HS-27A (cell line): ENCODE data around the gene PLLP.

Source experiments
- DNase-seq: peaks from one replicate; pipeline ENCODE4 v3.0.0-alpha.2; 2012; ENCODE audit warnings: low read depth, missing footprints

Gene PLLP

DNA sequence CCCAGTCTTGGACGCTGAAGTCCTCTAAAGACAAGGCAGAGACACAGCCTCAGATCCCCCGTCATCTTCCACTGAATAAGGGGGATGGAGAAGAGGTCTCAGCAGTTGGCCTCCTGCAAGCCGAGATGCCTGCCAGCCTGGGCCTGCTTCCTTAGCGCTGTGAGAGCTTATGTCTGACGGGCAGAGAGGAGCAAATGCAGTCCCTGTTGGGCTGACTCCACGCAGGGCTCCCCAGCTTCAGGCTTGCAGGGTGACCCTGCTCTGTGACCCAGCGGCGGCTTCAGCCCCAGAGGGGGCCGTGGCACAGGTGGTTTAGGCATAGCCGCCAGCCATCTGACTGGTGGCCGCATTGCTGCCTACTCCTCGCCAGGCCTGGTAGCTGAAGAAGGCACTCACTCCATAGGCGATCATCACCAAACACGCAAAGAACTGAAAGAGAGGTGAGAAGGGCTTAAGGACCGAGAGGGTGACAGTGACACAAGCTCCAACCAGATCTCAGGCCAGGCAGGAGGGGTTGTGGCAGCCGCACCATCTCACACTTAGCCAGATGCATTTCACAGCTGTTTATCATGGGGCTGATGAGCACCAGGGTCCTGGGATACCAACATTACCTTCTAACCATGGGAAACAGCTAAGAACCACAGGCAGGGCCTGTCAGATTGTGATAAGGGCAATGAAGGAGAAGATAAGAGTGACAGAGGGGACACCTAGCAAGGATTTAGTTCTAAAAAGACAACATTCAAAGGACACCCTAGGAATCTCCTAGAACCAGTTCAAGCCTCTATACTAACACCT lies 27.7 kb downstream of the PLLP start:
- DNase-seq = no peak

DNA sequence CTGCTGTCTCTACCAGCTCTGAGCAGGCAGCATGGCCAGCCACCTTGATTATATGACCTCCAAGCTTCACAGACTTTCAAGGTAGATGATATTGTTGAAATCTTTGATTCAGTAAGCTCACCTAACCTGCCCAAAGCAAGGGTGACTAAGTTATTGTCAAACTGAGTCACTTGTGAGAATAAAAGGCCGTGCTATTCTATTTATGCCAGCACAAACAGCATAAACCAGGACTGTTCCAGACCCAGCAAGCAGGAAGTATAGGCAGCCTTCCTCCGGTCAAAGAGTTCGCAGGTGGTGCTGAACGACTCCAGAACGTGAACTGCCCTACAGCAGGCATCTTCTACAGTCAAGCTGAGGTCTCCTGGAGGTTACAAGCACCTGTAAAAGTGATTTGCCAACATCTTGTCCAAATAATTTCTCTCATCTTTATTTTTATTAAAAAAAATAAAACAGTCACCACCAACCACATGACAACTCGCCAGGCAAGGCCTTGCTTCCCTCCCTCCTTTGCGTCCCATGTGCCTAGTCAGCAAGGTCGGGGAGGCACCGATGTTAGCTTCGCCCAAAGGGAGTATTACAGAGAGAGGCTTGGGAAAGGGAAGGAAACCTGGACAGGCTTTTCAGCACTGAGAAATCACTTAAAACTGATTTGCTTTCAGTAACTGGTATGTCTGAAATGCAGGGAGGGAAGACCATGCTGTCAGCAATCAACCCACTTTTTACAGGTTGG lies 28.6 kb downstream of the PLLP start:
- DNase-seq = no peak

DNA sequence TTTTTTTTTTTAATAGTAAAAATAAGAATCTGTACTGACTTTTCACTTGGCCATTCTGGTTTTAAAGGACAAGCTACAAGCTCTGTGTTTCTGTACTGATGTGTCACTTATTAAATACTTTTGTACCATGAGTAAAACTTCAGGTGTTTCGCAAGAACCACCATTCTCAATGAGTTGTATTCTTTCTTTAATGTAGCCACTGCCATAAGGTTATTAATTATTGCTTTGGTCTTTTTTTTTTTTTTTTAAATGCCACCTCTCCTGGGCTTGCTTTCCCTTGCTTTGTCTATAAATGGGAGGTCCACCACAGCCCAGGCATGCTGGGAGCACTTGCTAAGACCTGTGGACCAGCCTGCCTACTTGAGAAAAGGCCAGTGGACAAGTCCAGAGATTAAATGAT lies 31.0 kb downstream of the PLLP start:
- no peak for DNase-seq

DNA sequence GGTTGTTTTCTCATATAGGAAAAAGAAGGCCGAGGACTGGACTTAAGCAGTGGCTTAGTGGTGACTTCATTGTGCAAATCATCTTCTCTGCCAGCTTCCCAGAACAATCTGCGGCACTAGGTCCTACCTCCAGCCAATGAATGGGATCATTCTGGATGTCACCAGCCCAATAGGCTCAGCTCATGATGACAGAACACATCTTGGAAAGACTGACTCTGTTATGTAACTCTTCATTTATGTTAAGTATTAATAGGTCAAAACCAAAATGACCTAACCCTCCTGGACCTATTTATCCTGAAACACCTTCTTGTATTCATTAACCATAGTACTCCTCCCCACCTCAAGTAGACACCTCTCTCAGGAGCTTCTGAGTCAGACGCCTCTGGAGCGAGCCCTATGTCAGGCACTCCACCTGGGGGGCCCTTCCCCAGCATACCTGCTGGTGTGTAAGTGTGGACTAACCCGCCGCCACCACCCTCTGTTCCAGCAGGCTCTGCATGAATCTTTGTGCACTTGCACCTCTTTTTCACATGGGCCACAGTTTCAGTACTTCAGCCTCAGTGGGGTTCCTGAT lies 32.2 kb downstream of the PLLP start:
- no peak for DNase-seq

DNA sequence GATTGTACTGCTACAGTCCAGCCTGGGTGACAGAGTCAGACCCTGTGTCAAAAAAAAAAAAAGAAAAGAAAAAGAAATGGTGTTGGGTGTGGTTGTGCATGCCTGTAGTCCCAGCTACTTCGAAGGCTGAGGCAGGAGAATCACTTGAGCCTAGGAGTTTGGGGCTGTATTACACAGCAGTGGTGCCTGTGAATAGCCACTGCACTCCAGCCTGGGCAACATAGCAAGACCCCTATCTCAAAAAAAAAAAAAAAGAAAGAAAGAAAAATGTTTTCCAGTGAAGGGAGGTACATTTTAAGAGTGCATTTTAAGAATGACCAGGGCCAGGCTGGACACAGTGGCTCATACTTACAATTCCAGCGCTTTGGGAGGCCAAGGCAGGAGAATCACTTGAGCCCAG lies 33.1 kb downstream of the PLLP start:
- no peak for DNase-seq

DNA sequence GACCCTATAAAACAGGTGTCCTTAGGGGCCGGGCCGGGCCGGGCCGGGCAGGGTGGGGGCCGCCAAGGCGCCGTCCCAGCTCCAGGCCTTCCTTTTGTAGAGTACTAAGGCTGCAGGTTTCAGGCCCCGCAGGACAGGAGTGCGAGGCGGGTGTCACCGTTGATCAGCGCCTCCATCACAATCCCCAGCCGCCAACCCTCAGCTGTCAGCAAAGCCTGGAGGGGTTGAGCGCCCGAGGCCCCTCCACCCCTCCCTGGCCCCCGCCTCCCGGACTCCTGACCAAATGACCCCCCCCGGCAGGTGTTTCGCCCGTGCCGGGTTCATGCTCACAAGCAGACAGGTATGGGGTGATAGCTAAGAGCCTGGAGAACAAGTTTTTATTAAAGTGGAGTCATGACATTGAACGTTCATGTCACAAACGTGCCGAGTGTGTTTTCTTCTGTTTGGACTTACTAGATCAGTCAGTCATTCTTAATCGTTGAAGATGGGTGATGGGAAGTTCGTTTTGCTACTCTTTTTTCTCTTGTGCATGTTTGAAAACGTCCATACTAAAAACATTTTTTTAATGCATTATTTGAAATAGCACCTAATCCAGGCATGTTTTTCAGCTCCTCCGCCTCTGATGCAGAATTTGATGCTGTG lies 38.9 kb downstream of the PLLP start:
- no peak for DNase-seq

DNA sequence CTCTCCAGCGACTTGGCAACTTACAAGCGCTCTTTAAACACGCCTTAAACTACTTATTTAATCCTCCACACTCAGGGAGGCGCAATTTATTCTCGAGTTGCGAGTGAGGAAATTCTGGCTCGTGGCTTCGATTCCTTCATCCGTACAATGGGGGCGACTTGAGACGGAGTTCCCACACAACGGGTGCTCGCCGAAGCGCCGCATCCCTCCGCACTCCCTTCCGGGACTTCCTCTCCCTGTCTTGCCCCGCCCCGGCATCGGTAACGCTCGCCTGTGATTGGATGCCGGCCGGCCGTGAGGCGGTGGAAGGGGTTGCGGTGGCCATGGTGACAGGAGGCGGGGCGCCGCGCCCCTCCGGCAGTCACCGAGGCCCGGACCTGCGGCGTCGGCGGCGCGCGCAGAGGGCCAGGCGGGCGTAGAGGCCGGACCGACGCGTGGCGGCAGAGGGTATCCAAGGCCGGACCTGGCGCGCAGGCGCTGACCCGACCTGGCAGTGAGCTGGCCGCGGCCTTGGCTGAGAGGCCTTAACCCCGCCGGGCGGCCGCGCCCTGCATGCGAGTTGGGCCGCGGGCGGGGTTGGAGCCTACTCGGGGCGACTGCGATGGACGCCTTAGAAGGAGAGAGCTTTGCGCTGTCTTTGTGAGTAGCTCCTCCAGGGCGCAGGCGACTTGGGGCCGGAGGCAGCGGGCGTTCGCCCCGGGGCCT lies 39.6 kb downstream of the PLLP start, which contains the start of gene ARL2BP:
Gene ARL2BP (plus strand): TSS at position 493 of the 705 bp plus-strand sequence. CDS start 109 bp downstream, at position 602.
- DNase-seq = peak; percentile 89

DNA sequence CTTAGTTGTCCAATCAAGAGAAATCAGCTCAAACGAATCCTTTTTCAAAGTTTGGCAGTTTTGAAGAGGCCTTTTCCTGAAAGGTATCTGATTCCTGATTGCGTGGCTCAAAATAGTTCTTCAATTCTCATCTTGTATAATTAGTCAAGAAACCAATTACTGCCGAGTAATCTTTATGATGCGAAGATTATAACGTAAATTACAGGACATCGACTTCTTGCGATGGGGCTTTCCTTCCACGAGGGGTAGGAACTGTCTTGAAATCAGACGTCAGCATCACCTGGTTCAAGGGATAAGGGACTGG lies 40.1 kb downstream of the PLLP start:
- DNase-seq = no peak

DNA sequence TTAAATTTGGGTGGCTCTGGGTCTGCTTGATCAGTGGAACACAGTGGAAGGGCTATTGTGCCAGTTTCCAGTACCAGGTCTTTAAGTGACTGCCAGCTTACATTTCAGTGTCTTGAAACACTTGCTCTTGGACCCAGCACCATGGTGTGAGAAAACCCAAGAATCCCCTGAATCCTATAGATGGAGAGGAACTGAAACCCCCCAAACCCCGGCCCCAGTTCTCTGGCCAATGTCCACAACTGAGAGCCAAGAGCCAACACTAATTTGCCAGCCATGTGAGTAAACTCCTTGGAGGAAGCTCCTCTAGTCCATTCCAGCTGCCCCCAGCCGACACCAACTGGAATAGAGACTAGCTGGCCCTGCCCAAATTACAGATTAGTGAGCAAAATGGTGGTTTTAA lies 41.8 kb downstream of the PLLP start:
- no peak for DNase-seq

DNA sequence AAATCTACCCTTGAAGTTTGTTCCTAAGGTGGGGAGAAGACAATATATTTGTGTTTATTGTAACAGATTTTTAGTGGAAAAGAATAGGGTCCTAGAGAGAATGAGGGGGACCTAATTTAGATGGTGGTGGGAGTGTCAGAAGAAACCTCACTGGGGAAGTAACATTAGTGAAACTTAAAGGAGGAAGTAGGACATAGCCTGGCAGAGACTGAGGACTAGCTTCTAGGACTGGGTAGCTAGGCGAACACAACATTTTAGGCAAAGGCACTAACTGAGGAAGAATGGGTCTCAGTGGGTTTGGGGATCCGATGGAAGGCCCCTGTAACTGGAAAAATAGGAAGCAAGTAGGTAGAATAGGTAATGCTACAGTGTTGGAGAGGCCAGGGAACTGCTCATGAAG lies 43.6 kb downstream of the PLLP start:
- no peak for DNase-seq

DNA sequence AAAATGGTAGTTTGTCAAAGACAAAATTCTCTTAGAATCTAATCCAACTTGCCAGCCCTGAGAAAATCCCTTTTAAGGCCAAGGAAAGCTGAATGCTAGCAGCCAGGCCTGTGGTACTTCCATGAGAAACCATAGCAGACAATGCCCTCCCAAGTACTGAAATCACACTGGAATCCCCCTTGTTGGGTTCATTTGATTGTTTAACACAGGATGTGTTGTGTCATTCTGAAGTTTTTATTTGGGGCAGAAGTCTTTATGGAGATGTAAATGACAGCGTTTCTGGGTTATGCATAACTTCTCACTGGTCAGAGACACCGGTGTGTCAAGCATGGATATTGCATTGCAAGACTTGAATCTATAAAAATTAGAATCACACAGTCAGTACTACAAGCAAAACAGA lies 45.4 kb downstream of the PLLP start:
- DNase-seq = no peak

DNA sequence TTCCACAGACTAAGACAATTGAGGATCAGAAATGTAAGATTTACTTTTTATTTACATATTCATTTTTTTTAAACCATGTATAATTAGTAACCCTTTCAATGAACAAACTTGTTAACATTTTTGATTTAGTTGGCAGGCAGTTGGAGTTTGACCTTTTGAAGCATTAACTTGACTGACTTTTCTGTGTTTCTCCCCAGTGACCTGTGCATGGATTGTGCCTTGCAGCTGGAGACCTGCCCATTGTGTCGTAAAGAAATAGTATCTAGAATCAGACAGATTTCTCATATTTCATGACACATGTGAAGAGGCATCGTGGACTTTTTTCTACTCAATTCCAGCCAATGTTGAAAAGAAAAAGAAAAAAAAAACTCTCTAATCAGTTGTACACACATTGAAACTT lies 45.8 kb downstream of the PLLP start:
- no peak for DNase-seq

DNA sequence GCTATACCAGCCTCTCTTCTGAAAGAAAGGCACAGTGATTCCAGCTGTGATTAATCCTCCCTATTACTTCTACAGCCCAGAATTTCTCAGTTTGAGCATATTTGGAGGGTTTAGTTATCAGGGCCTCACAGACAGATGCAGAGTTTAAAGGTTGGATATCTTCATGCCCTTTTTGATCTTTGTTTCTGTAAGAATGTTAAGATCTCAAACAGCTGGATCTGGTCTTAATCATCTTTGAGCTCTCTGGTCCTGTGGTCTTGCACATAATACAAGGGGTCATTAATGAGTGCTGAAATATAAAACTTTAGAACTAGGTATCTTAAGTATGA lies 48.5 kb downstream of the PLLP start:
- no peak for DNase-seq

DNA sequence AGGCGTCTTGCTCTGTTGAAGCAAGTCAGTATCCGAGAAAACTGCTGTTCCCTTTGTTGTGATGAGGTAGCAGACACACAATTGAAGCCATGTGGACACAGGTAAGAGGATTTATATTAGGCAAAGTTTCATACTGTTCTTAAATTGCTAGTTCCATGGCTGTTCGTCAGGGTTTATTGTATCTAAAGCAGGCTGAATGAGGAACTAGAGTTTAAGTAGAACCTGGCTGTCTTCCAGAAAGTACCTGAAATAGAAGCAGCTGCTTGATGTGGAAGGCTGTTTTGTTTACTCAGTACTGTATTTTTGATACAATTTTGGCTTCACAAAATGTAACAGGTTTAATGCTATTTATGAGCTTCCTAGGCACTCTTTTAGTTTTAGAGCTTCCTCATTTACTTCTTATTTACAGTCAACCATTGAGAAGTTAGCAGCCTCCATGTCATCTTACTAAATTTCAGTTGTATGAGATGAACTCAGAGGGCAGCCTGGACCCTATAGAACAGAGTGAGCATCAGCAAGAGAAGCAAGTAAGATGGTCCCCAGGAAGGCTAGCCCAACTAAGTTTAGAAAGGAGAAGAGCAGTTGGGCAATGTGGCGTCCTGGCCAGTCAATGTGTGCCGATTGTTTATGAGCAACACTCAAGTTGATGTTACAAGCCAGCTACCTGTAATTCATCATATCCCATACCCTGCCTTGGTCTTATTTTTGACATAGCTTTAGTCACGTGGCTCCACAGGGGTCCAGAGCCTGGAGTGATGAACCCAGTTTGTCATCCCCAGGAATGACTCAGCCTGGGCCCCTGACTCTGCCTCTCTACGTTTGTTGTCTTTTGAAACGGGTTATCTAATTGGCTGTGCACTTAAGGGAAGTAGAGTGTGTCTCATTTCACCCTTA lies 49.1 kb downstream of the PLLP start:
- DNase-seq = no peak

DNA sequence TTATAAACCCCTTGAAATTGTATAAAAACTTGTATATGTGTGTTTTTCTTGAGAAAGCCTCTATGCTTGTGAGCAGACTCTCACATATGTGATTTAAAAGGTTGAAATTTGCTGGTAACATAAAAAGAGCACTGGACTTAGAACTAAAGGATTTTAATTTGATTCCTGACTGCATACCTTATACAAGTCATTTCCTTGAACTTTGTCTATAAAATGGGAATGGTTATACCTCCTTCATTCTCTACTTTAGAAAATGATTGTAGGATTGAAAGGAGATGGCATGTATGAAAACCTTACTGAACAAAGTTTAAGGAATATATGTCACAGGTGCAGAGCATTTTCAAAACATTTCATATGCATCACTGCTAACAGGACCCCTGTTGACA lies 49.8 kb downstream of the PLLP start:
- no peak for DNase-seq

DNA sequence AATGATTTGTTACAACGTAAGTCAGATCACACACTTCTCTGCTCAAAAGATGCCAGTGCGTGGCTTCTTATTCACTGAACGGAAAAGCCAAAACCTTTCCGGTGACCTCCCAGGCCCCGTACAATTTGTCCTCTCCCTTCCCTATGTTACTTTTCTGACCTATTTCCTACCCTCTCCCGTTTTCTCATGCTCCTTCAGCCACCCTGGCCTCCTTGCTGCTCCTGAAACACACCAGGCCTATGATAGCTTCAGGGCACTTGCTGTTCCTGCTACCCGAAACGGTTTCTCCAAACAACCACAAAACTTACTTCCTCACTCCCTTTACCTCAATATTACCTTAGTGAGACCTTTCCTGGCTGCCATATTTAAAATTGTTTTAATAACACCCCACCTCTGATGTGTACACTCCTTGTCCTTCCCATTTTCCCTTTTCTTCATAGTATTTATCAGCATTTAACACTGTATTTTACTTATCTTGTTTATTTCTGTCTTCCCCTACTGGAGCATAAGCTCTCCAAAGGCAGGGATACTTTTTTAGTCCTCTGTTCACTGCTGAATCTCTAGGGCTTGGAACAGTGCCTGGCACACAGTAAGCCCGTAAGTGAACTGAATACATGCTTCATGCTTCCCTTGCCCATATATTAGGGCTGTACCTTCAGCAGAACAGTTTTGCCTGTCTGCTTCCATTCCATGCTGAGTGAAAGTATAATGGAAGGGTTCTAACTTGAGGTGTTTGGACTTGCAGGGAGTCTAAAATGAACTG lies 50.3 kb downstream of the PLLP start:
- no peak for DNase-seq

DNA sequence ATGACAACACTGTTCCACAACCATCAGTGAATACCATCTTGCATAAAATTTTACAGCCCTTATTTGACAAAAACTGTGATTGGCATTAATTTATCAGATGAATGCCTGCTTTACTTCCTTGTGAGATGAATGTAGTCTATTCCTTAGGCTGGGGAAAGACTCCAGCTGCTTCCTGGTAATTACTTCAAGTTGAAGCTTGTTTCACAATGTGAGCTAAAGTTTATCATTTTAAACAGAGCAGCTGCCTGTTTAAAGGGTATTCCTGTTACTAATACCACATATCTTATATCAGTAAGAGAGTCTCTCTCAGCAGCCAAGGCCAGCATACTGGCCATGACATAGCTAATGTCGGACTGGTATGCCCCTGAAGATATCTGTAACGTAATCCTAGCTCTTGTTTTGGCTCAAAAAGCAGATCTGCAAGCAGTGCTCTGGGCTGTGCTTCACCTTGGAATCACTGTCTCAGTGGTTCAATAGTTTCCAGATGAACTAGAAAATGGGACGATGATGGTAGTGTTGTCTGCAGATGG lies 52.6 kb downstream of the PLLP start:
- DNase-seq = no peak

DNA sequence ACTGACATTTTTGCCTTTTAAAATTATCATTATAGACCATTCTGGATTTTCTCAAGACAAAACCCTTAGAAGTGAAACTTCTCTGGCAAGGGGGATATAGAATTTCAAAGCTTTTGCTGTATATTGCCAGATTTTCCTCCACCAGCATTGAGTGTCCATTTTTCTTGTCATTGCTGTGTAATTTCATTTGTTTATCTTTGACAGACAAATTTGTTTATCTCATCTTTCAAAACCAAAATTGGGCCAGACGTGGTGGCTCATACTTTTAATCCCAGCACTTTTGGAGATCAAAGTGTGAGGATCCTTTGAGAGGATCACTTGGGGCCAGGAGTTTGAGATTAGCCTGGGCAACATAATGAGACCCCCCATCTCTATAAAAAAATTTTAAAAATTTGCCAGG lies 55.4 kb downstream of the PLLP start:
- DNase-seq = no peak

DNA sequence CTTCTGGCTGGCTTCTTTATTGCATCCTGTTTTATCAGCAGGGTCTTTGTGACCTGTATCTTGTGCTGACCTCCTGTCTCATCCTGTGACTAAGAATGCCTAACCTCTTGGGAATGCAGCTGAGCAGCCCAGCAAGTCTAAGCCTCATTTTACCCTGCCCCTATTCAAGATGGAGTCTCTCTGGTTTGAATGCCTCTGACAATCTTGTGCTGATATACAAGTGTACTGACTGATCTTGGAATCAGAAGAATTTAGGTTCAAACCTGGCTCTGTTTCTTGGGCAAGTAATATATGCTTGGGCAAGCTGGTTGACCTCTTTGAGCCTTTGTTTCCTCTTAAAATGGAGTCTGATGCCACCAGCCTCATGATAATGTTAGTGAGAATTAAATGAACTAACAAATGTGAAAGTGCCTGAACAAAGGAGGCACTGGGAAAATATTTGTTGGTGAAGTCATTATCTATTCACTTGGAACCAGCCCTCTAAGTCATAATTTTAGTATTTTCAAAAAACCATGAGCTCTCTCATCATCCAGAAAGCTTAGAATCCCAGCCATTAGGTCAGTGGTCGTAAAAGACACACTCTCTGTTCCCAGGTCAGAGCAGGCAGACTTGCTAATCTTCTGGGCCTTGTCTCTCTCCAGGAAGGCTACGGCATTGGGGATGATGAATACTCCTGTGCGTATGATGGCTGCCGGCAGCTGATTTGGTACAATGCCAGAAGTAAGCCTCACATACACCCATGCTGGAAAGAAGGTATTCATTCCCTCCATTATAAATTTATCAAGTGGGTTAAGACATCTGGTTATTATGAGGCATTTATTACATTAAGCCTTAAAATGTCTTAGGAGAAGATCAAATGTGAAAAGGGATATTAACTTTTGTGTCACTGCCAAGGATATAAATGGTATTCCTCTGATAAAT lies 57.5 kb downstream of the PLLP start:
- no peak for DNase-seq
